Chondrocyte (in vitro differentiated cells): Measurements from ENCODE around the gene SNX24. TPM values are rescaled to one million over a fixed set of nuclear protein-coding genes. Genes with fewer than 3 reads are reported as not detected.
A peak's percentile ranks its signal among the peaks of the same experiment; 100 is the strongest.

Source experiments
- DNase-seq: peaks from one replicate; pipeline ENCODE4 v3.0.0; 2021; ENCODE audit warnings: mixed read lengths, low spot score
- H3K27ac Mint-ChIP-seq: one replicate; pipeline ENCODE4 v1.8.0; 2021; ENCODE audit warnings: mild to moderate bottlenecking, moderate library complexity, mixed read lengths; ENCODE audit not compliant: unreplicated experiment
- H3K27me3 Mint-ChIP-seq: 2 replicates; pipeline ENCODE4 v1.8.0; 2021; ENCODE audit warnings: low read depth, mixed read lengths
- H3K36me3 Mint-ChIP-seq: 2 replicates; pipeline ENCODE4 v1.8.0; 2021; ENCODE audit warnings: low read depth, mixed read lengths
- H3K4me1 Mint-ChIP-seq: 2 replicates; pipeline ENCODE4 v1.8.0; 2021; ENCODE audit warnings: low read depth, mild to moderate bottlenecking, mixed read lengths
- H3K4me3 Mint-ChIP-seq: one replicate; pipeline ENCODE4 v1.8.0; 2021; ENCODE audit warnings: mild to moderate bottlenecking, moderate library complexity, mixed read lengths; ENCODE audit not compliant: unreplicated experiment
- H3K9me3 Mint-ChIP-seq: 2 replicates; pipeline ENCODE4 v1.8.0; 2021; ENCODE audit warnings: low read depth, mixed read lengths
- CTCF ChIP-seq: fragments of 200-600 bp; sonication (generic); IDR thresholded peaks from 2 replicates; pipeline ENCODE4 v1.5.0; 2021; ENCODE audit warnings: antibody characterized with exemption, mild to moderate bottlenecking, moderate library complexity
- total RNA-seq: library from RNA; stranded (reverse); gene quantifications from 3 replicates; pipeline ENCODE4 v1.2.1, GENCODE V29; 2021

Gene SNX24
- total RNA-seq, 1 donor from 2014 or later: 14.3 TPM

GRCh38 chr5:122915717-122916461, 70.5 kb downstream of the SNX24 start:
- Mint-ChIP-seq H3K27ac (no peak overlapping the region), H3K9me3 (no peaks in the 10 kb centered on the region), H3K36me3 (no peaks in the 10 kb centered on the region), H3K4me1 (peaks cover 3% of the 10 kb centered on the region), H3K4me3 (no peak overlapping the region), H3K27me3 (no peaks in the 10 kb centered on the region)
- no peak for DNase-seq
- no peak for TF ChIP-seq CTCF

GRCh38 chr5:122916490-122916889, 71.1 kb downstream of the SNX24 start:
- no peak for TF ChIP-seq CTCF
- DNase-seq: no peak
- H3K4me1 Mint-ChIP-seq: peaks cover 3% of the 10 kb centered on the region
- no peaks in the 10 kb centered on the region for H3K36me3 Mint-ChIP-seq
- H3K27ac Mint-ChIP-seq: no peak overlapping the region
- H3K27me3 Mint-ChIP-seq: no peaks in the 10 kb centered on the region
- no peaks in the 10 kb centered on the region for H3K9me3 Mint-ChIP-seq
- H3K4me3 Mint-ChIP-seq: no peak overlapping the region

- no peak for TF ChIP-seq CTCF
- DNase-seq: no peak
- Mint-ChIP-seq H3K27me3 (no peaks in the 10 kb centered on the region), H3K4me3 (no peak overlapping the region), H3K9me3 (no peaks in the 10 kb centered on the region), H3K4me1 (peaks cover 13% of the 10 kb centered on the region), H3K36me3 (no peaks in the 10 kb centered on the region), H3K27ac (no peak overlapping the region)
Observed at GRCh38 chr5:122919969-122920368, 74.6 kb downstream of the SNX24 start.

GRCh38 chr5:122921826-122922225, 76.4 kb downstream of the SNX24 start:
- Mint-ChIP-seq H3K27ac (no peak overlapping the region), H3K27me3 (no peaks in the 10 kb centered on the region), H3K4me3 (no peak overlapping the region), H3K36me3 (no peaks in the 10 kb centered on the region), H3K9me3 (no peaks in the 10 kb centered on the region), H3K4me1 (peaks cover 11% of the 10 kb centered on the region)
- no peak for DNase-seq
- peak; percentile 27 for TF ChIP-seq CTCF

GRCh38 chr5:122924203-122924602, 78.8 kb downstream of the SNX24 start:
- no peak for DNase-seq
- no peak overlapping the region for H3K27ac Mint-ChIP-seq
- no peaks in the 10 kb centered on the region for H3K9me3 Mint-ChIP-seq
- no peaks in the 10 kb centered on the region for H3K36me3 Mint-ChIP-seq
- no peak for TF ChIP-seq CTCF
- no peaks in the 10 kb centered on the region for H3K27me3 Mint-ChIP-seq
- H3K4me3 Mint-ChIP-seq: no peak overlapping the region
- H3K4me1 Mint-ChIP-seq: peaks cover 11% of the 10 kb centered on the region
